Fibroblast of mammary gland (primary cell): ENCODE results near the gene LRRC7.

Source experiments
- DNase-seq: peaks from one replicate; pipeline ENCODE4 v3.0.0-alpha.2; 2010; ENCODE audit warnings: low read depth
- H3K4me3 ChIP-seq: 2 replicates; pipeline ENCODE4 v1.5.1; 2011; ENCODE audit warnings: low read depth, mild to moderate bottlenecking, low read length, moderate library complexity; ENCODE audit not compliant: control insufficient read depth
- CTCF ChIP-seq: conservative IDR thresholded peaks from 2 replicates; pipeline ENCODE4 v1.5.1; 2011; ENCODE audit warnings: low read depth, low read length, inconsistent platforms; ENCODE audit not compliant: control insufficient read depth, insufficient read depth

LRRC7 gene

GRCh38 chr1:69585666-69586065, 17.9 kb downstream of the LRRC7 start:
- no peak for TF ChIP-seq CTCF
- DNase-seq: no peak

DNA sequence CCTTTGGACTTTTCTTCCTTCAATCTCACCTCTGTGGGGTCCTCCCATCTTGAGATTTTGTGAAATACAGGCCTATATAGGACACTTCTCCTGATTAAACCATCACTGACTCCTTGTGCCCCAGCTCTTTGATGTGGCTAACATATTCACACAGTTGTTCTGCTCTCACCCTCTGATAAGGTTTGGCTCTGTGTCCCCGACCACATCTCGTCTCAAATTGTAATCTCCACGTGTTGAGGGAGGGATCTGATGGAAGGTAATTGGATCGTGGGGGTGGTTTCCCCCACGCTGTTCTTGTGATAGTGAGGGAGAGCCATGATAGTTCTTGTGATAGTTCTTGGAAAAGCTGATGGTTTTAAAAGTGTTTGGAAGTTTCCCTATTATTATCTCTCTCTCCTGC, 19.7 kb downstream of the LRRC7 start:
- no peak overlapping the region for H3K4me3 ChIP-seq
- TF ChIP-seq CTCF: no peak
- DNase-seq: no peak

More at GRCh38 chr1:69585666-69586065, 17.9 kb downstream of the LRRC7 start:
- no peak overlapping the region for H3K4me3 ChIP-seq

GRCh38 chr1:69589799-69590198, 22.1 kb downstream of the LRRC7 start:
- no peak overlapping the region for H3K4me3 ChIP-seq
- TF ChIP-seq CTCF: no peak

GRCh38 chr1:69592341-69592740, 24.6 kb downstream of the LRRC7 start:
- DNase-seq: no peak
- H3K4me3 ChIP-seq: no peak overlapping the region
- no peak for TF ChIP-seq CTCF

More at GRCh38 chr1:69589799-69590198, 22.1 kb downstream of the LRRC7 start:
- DNase-seq: no peak

DNA sequence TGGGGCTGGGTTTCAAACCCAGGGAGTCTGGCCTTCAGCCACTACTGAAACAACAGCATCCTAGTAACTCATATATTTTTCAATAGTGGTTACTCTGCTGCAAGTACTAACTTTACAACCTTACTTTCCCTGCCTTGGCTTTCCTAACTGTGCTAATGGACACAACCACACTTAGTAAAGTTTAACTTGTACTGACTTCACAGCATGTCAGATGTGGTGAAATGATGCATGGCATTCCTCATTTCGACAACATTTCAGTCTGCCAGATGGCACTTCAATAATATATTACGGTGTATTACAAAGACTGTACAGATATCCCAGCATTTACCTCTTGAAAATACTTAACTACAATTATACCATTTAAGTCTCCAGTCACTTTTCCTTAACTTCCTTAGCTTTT, 27.8 kb downstream of the LRRC7 start:
- no peak for TF ChIP-seq CTCF
- DNase-seq: no peak
- no peak overlapping the region for H3K4me3 ChIP-seq

GRCh38 chr1:69611316-69611715, 43.6 kb downstream of the LRRC7 start:
- no peak for TF ChIP-seq CTCF
- H3K4me3 ChIP-seq: no peak overlapping the region
- peak; percentile 4 for DNase-seq

GRCh38 chr1:69613414-69613813, 45.7 kb downstream of the LRRC7 start:
- TF ChIP-seq CTCF: no peak
- H3K4me3 ChIP-seq: no peak overlapping the region
- DNase-seq: no peak
